Neural progenitor cell (in vitro differentiated cells): Measurements from ENCODE around the gene CXorf58. TPM values are rescaled to one million over a fixed set of nuclear protein-coding genes. Genes with fewer than 3 reads are reported as not detected.

Experiments used
- DNase-seq: peaks from one replicate; pipeline ENCODE4 v3.0.0-alpha.2; 2016; ENCODE audit warnings: low spot score
- H2AFZ ChIP-seq: fragments of 200-600 bp; sonication (generic); replicated peaks from 2 replicates; pipeline ENCODE4 v1.6.1; 2016; ENCODE audit warnings: antibody characterized with exemption
- H3F3A ChIP-seq: fragments of 200-600 bp; sonication (generic); 2 replicates; pipeline ENCODE4 v1.6.1; 2016; ENCODE audit warnings: antibody characterized with exemption, low read depth
- H3K27ac ChIP-seq: fragments of 200-600 bp; sonication (generic); 2 replicates; pipeline ENCODE4 v1.5.1; 2016; ENCODE audit warnings: mild to moderate bottlenecking
- H3K27me3 ChIP-seq: fragments of 200-600 bp; sonication (generic); 2 replicates; pipeline ENCODE4 v1.6.1; 2016; ENCODE audit warnings: mild to moderate bottlenecking, moderate library complexity
- H3K36me3 ChIP-seq: fragments of 200-600 bp; sonication (generic); 2 replicates; pipeline ENCODE4 v1.5.1; 2016
- H3K4me1 ChIP-seq: fragments of 200-600 bp; sonication (generic); 2 replicates; pipeline ENCODE4 v1.6.1; 2016; ENCODE audit warnings: mixed run types
- H3K4me2 ChIP-seq: fragments of 200-600 bp; sonication (generic); 2 replicates; pipeline ENCODE4 v1.6.1; 2016
- H3K4me3 ChIP-seq: fragments of 200-600 bp; sonication (generic); 2 replicates; pipeline ENCODE4 v1.5.1; 2016
- H3K79me2 ChIP-seq: fragments of 200-600 bp; sonication (generic); 2 replicates; pipeline ENCODE4 v1.6.1; 2016; ENCODE audit warnings: low read depth
- H3K9ac ChIP-seq: fragments of 200-600 bp; sonication (generic); 2 replicates; pipeline ENCODE4 v1.6.1; 2016
- H3K9me3 ChIP-seq: fragments of 200-600 bp; sonication (generic); 2 replicates; pipeline ENCODE4 v1.5.1; 2016; ENCODE audit warnings: low read depth
- H4K20me1 ChIP-seq: fragments of 200-600 bp; sonication (generic); 2 replicates; pipeline ENCODE4 v1.6.1; 2016; ENCODE audit warnings: low read depth
- H3K27ac Mint-ChIP-seq: 3 replicates; pipeline ENCODE4 v1.8.0; 2021; ENCODE audit warnings: mixed read lengths
- H3K27me3 Mint-ChIP-seq: 2 replicates; pipeline ENCODE4 v1.8.0; 2022; ENCODE audit warnings: low read depth, mild to moderate bottlenecking, inconsistent platforms, moderate library complexity, mixed read lengths; ENCODE audit not compliant: insufficient read depth
- H3K36me3 Mint-ChIP-seq: 3 replicates; pipeline ENCODE4 v1.8.0; 2021; ENCODE audit warnings: mixed read lengths
- H3K4me1 Mint-ChIP-seq: 3 replicates; pipeline ENCODE4 v1.8.0; 2021; ENCODE audit warnings: mixed read lengths
- H3K4me3 Mint-ChIP-seq: 3 replicates; pipeline ENCODE4 v1.8.0; 2021; ENCODE audit warnings: mild to moderate bottlenecking, moderate library complexity, mixed read lengths
- H3K9me3 Mint-ChIP-seq: 3 replicates; pipeline ENCODE4 v1.8.0; 2020; ENCODE audit warnings: mixed read lengths
- EZH2 ChIP-seq: fragments of 200-600 bp; sonication (generic); IDR thresholded peaks from 2 replicates; pipeline ENCODE4 v1.6.1; 2017; ENCODE audit warnings: antibody characterized with exemption, mild to moderate bottlenecking, moderate library complexity
- EZH2phosphoT487 ChIP-seq: fragments of 200-600 bp; sonication (generic); IDR thresholded peaks from 2 replicates; pipeline ENCODE4 v1.6.1; 2017; ENCODE audit warnings: antibody characterized with exemption
- total RNA-seq: library from RNA; depleted of rRNA; stranded (reverse); fragments of >200 nt; gene quantifications from 2 replicates; pipeline ENCODE4 v1.2.3, GENCODE V29; 2015; ENCODE audit warnings: low replicate concordance
- TF ChIP-seq, protein P1 (sequence below): fragments of 200-600 bp; sonication (generic); IDR thresholded peaks from 2 replicates; pipeline ENCODE4 v1.5.1; 2017; ENCODE audit warnings: antibody characterized with exemption, mild to moderate bottlenecking

The CXorf58 gene
- total RNA-seq, 1 donor from 2014 or later = not detected

DNA sequence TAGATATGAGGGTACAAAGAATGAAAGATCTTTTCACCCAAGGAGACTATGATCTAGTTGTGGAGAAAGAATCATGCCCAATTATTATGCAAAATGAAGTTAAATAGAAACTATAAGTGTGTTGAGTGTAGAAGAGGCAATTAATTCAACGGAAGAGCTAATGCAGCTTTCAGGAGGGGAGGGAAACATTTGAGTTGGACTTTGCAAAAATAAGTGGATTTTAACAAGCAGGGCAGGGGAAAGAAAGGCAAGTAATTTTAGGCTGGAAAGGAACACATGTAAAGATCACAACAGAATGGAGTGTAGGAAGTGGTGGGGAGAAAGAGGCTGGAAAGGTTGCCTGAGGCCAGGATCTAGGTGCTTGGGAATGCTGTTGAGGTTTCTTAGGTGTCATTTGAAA, 75.1 kb downstream of the CXorf58 start:
- Histone ChIP-seq H4K20me1 (peaks cover 12% of the 10 kb centered on the region), H3K9me3 (no peaks in the 10 kb centered on the region), H3K79me2 (peaks cover 11% of the 10 kb centered on the region), H3K27ac (no peak overlapping the region), H2AFZ (no peak overlapping the region), H3F3A (peaks cover 33% of the 10 kb centered on the region), H3K36me3 (peaks cover 22% of the 10 kb centered on the region), H3K27me3 (no peaks in the 10 kb centered on the region), H3K4me1 (peaks cover 26% of the 10 kb centered on the region), H3K9ac (no peak overlapping the region), H3K4me2 (no peak overlapping the region), H3K4me3 (no peak overlapping the region)
- no peak overlapping the region for H3K4me3 Mint-ChIP-seq
- no peak overlapping the region for H3K27ac Mint-ChIP-seq
- peaks cover 20% of the 10 kb centered on the region for H3K36me3 Mint-ChIP-seq
- DNase-seq = no peak
- H3K4me1 Mint-ChIP-seq = peaks cover 21% of the 10 kb centered on the region
- no peaks in the 10 kb centered on the region for H3K27me3 Mint-ChIP-seq
- H3K9me3 Mint-ChIP-seq = no peaks in the 10 kb centered on the region
- TF ChIP-seq, protein P1, sequence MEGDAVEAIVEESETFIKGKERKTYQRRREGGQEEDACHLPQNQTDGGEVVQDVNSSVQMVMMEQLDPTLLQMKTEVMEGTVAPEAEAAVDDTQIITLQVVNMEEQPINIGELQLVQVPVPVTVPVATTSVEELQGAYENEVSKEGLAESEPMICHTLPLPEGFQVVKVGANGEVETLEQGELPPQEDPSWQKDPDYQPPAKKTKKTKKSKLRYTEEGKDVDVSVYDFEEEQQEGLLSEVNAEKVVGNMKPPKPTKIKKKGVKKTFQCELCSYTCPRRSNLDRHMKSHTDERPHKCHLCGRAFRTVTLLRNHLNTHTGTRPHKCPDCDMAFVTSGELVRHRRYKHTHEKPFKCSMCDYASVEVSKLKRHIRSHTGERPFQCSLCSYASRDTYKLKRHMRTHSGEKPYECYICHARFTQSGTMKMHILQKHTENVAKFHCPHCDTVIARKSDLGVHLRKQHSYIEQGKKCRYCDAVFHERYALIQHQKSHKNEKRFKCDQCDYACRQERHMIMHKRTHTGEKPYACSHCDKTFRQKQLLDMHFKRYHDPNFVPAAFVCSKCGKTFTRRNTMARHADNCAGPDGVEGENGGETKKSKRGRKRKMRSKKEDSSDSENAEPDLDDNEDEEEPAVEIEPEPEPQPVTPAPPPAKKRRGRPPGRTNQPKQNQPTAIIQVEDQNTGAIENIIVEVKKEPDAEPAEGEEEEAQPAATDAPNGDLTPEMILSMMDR = no peak
- no peak for TF ChIP-seq EZH2phosphoT487
- TF ChIP-seq EZH2 = no peak

Other genes starting within 250 kb of the CXorf58 start
- 149 and 162 TPM in 2 replicates for gene PRDX4, start 240.5 kb upstream of the CXorf58 start, total RNA-seq
- 32.4 and 52.7 TPM in 2 replicates for gene ACOT9, start 164.7 kb upstream of the CXorf58 start, total RNA-seq
- 110 and 168 TPM in 2 replicates for gene SAT1, start 124.8 kb upstream of the CXorf58 start, total RNA-seq
- gene APOO, start 68 bp upstream of the CXorf58 start, total RNA-seq = 44.2 and 81.0 TPM in 2 replicates
- 31.3 and 46.9 TPM in 2 replicates for gene KLHL15, start 119.2 kb downstream of the CXorf58 start, total RNA-seq
- gene EIF2S3, start 146.9 kb downstream of the CXorf58 start, total RNA-seq = 503 and 568 TPM in 2 replicates
- gene ZFX, start 241.7 kb downstream of the CXorf58 start, total RNA-seq = 48.2 and 59.1 TPM in 2 replicates